HFFc6 (cell line): ENCODE results near the gene GSTK1. TPM values are rescaled to one million over a fixed set of nuclear protein-coding genes. Genes with fewer than 3 reads are reported as not detected.
A peak's percentile ranks its signal among the peaks of the same experiment; 100 is the strongest.
"Not testable (repeated sequence)": the region's sequence is repeated elsewhere in the genome, so short reads cannot be mapped to it uniquely, and the experiment has no call there.

Source experiments
- DNase-seq: peaks from one replicate; pipeline ENCODE4 v3.0.0-alpha.2; 2018
- H3K27ac Mint-ChIP-seq: 2 replicates; pipeline ENCODE4 v1.8.0; 2020; ENCODE audit warnings: mild to moderate bottlenecking, mixed read lengths
- H3K27me3 Mint-ChIP-seq: 2 replicates; pipeline ENCODE4 v1.8.0; 2021; ENCODE audit warnings: mild to moderate bottlenecking, moderate library complexity, mixed read lengths; ENCODE audit not compliant: insufficient read depth
- H3K36me3 Mint-ChIP-seq: 2 replicates; pipeline ENCODE4 v1.8.0; 2021; ENCODE audit warnings: low read depth, mixed read lengths
- H3K4me1 Mint-ChIP-seq: 2 replicates; pipeline ENCODE4 v1.8.0; 2020; ENCODE audit warnings: low read depth, mixed read lengths
- H3K4me3 Mint-ChIP-seq: 2 replicates; pipeline ENCODE4 v1.8.0; 2020; ENCODE audit warnings: mild to moderate bottlenecking, moderate library complexity, mixed read lengths
- H3K9me3 Mint-ChIP-seq: 2 replicates; pipeline ENCODE4 v1.8.0; 2020; ENCODE audit warnings: mild to moderate bottlenecking, mixed read lengths
- total RNA-seq, 6 experiments: library from RNA; stranded (reverse); fragmentation: NEBNext Ultra II Directional; extraction: Animal tissue kit (Norgen Biotek cat#: 25700); gene quantifications; 2 replicates in 1 of 6; 3 replicates in 5 of 6; pipeline ENCODE4 v1.2.3, GENCODE V29; 2021
- TF ChIP-seq, protein P1 (sequence below): fragments of 200-600 bp; sonication (generic); IDR thresholded peaks from 2 replicates; pipeline ENCODE4 v1.5.0; 2021; ENCODE audit warnings: antibody characterized with exemption, mild to moderate bottlenecking

The GSTK1 gene
- total RNA-seq, 6 experiments from 2014 or later: 85.6 to 102 (median 89.4) TPM

DNA sequence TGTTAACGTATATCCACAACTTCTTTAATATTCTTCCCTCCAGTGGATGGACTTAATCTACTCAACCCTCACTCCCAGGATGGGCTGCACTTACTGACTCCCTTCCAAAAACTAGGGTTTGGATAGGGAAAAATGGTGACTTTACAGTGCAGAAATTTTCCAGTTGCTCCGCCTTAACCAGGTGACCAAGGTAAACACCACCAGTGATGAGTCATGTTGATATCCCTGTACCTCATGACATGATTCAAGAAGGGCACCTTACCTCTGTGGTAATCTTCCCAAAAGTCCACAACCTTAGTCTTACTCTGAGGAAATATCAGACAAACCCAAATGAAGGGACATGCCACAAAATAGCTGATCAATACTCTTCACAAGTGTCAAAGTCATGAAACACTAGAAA is 3.5 kb upstream of the GSTK1 start:
- TF ChIP-seq, protein P1, sequence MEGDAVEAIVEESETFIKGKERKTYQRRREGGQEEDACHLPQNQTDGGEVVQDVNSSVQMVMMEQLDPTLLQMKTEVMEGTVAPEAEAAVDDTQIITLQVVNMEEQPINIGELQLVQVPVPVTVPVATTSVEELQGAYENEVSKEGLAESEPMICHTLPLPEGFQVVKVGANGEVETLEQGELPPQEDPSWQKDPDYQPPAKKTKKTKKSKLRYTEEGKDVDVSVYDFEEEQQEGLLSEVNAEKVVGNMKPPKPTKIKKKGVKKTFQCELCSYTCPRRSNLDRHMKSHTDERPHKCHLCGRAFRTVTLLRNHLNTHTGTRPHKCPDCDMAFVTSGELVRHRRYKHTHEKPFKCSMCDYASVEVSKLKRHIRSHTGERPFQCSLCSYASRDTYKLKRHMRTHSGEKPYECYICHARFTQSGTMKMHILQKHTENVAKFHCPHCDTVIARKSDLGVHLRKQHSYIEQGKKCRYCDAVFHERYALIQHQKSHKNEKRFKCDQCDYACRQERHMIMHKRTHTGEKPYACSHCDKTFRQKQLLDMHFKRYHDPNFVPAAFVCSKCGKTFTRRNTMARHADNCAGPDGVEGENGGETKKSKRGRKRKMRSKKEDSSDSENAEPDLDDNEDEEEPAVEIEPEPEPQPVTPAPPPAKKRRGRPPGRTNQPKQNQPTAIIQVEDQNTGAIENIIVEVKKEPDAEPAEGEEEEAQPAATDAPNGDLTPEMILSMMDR: no peak
- H3K27me3 Mint-ChIP-seq: peaks cover 10% of the 10 kb centered on the region
- DNase-seq: no peak
- H3K27ac Mint-ChIP-seq: no peak overlapping the region
- H3K4me1 Mint-ChIP-seq: peaks cover 26% of the 10 kb centered on the region
- H3K4me3 Mint-ChIP-seq: no peak overlapping the region
- peaks cover 4% of the 10 kb centered on the region; the same call in 1 of the 2 replicates for H3K36me3 Mint-ChIP-seq
- no peaks in the 10 kb centered on the region for H3K9me3 Mint-ChIP-seq

DNA sequence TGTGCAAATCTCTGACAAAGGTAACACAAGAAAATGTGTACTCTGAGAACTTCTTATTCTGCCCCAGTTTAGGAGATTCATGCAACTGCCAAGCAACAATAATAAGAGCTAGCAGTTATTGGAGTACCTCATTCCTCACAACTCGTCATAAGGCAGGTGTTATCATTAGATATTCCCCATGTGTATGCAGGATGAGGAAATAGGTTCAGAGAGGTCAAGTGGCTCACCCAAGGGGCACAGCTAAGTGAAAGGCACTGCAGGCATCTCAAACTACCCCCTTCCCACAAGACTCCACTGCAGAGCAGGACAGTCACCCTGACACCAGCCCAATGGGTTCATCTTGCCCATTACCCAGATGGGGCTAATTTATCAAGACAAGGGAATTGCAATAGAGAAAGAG is 1.3 kb upstream of the GSTK1 start:
- Mint-ChIP-seq H3K27me3 (peaks cover 2% of the 10 kb centered on the region; the same call in 1 of the 2 replicates), H3K36me3 (peaks cover 11% of the 10 kb centered on the region; the same call in 1 of the 2 replicates), H3K4me3 (peak overlapping the region; percentile 6; the same call in 1 of the 2 replicates), H3K27ac (no peak overlapping the region), H3K9me3 (no peaks in the 10 kb centered on the region), H3K4me1 (peaks cover 27% of the 10 kb centered on the region)
- DNase-seq: no peak
- TF ChIP-seq, protein P1: no peak

DNA sequence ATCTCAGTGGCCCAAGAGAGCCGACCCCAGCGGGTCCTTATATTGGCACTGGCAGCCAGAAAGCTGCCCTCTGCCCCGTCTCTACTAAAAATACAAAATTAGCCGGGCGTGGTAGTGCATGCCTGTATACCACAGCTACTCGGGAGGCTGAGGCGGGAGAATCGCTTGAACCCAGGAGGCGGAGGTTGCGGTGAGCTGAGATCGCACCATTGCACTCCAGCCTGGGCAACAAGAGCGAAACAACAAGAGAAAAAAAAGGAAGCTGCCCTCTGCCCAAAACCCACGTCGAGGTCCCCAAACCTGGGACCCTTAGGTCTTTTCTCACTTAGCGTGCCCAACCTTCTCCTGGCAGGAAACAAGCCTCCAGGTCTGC is 941 bp downstream of the GSTK1 start:
- Mint-ChIP-seq H3K27ac (peak overlapping the region; percentile 78; the same call in 1 of the 2 replicates), H3K4me3 (peak overlapping the region; percentile 98)
- not testable (repeated sequence) for H3K27me3 Mint-ChIP-seq

DNA sequence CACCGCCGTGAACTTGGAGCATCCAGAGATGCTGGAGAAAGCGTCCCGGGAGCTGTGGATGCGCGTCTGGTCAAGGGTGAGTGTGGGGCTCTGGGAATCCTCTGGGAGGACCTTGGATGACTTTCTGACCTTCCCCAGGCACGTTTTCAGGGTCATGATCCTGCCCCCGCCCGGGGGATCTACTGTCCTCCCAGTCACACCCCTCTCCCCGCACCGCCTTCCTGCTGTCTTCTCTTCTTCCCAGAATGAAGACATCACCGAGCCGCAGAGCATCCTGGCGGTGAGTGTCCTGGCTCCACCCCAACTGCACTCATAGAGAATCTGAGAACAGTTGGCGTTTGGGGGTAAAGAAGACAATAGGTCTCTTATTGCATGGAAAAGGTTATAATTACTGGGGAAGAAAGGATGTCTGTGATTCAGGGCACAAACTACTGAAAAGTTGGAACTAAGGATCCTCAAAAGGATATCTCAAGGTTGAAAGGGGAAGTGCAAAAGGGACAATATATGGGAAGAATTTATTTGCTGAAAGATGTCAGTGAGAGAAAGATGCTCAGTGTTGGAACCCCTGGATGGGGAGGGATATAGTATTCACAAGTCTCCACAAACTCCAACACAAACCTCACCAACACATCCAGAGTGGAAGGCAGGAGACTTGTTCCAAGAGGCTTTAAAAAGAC is 1.9 kb downstream of the GSTK1 start:
- TF ChIP-seq, protein P1: no peak
- H3K9me3 Mint-ChIP-seq: no peaks in the 10 kb centered on the region
- H3K27ac Mint-ChIP-seq: no peak overlapping the region
- peaks cover 11% of the 10 kb centered on the region; the same call in 1 of the 2 replicates for H3K36me3 Mint-ChIP-seq
- H3K27me3 Mint-ChIP-seq: no peaks in the 10 kb centered on the region
- no peak for DNase-seq
- no peak overlapping the region for H3K4me3 Mint-ChIP-seq
- H3K4me1 Mint-ChIP-seq: peaks cover 20% of the 10 kb centered on the region

More for the DNA sequence above, 941 bp downstream of the GSTK1 start:
- Mint-ChIP-seq H3K36me3 (peaks cover 11% of the 10 kb centered on the region; the same call in 1 of the 2 replicates), H3K4me1 (peaks cover 21% of the 10 kb centered on the region)
- not testable (repeated sequence) for H3K9me3 Mint-ChIP-seq, DNase-seq

DNA sequence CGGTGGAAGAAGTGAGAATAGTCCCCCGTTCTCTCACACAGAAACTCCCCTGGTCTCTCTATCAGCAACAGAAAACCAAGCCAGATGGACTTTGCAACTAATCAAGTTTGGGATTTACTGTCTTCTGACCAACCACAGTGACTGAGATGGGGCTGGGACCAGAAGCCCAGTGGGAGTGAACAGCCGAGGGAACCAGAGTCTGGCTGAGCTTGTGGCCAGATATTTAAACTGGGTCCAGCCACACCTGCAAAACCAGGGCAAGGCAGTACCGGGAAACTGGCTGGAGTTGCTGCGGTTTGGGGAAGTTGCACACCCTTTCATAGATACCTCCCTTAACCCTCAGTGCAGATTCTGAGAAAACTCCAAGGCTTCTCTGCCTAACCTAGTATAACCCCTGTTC is 6.0 kb downstream of the GSTK1 start:
- no peaks in the 10 kb centered on the region; the same call in 1 of the 2 replicates for H3K27me3 Mint-ChIP-seq
- H3K36me3 Mint-ChIP-seq: peaks cover 11% of the 10 kb centered on the region; the same call in 1 of the 2 replicates
- peaks cover 13% of the 10 kb centered on the region for H3K4me1 Mint-ChIP-seq
- no peak for DNase-seq
- no peaks in the 10 kb centered on the region for H3K9me3 Mint-ChIP-seq
- TF ChIP-seq, protein P1: no peak
- no peak overlapping the region for H3K27ac Mint-ChIP-seq
- H3K4me3 Mint-ChIP-seq: no peak overlapping the region

DNA sequence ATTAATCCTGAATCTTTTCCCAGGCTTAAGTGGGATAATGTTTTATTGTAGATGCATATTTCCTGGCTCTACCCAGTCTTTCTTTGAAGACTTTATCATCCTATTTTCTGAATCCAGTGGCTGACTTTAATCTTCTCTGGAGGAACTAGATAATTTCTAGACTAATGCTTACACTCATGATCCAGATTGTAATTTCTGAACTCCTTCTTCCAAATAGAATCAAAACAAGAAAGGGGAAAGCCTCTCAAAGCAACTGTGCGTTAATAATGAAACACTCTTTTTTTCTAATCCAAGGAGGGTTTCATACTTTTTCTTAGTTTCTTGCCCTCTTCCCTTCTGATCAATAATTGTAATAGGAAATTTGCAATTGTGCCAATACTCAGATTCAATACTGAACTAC is 8.0 kb downstream of the GSTK1 start:
- DNase-seq: no peak
- H3K4me1 Mint-ChIP-seq: no peaks in the 10 kb centered on the region
- no peaks in the 10 kb centered on the region; the same call in 1 of the 2 replicates for H3K27me3 Mint-ChIP-seq
- H3K9me3 Mint-ChIP-seq: no peaks in the 10 kb centered on the region
- no peak overlapping the region for H3K27ac Mint-ChIP-seq
- TF ChIP-seq, protein P1: no peak
- no peak overlapping the region for H3K4me3 Mint-ChIP-seq
- H3K36me3 Mint-ChIP-seq: no peaks in the 10 kb centered on the region
